GM21367 (cell line): ENCODE data around the gene KRT76.

Source experiments
- ATAC-seq: cut with Tn5 transposase; IDR thresholded peaks from one replicate; pipeline ENCODE4 v1.9.1; 2021; ENCODE audit not compliant: unreplicated experiment

Gene KRT76

GRCh38 chr12:52776913-52777395 lies at the start of gene KRT76:
Gene KRT76 (minus strand): TSS chr12:52777345. CDS start chr12:52777291, 54 bp downstream.
- no peak for ATAC-seq

DNA sequence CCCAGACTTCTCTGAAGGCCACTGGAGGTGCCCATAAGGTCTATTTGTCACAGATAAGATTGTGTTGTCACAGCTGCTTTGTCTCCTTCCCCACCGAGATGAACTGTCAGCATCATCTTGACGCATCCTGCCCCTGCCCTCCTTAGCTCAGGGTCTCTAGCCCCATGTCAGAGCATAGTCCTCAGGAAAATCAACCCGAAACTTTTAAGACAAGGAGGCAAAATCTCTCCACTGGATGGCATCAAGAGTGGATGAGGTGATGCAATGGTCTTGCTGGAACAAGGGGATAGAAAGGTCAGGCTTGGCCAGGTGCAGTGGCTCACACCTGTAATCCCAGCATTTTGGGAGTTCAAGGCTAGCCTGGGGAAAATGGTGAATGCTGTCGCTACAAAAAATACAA lies 48.8 kb upstream of the KRT76 start:
- ATAC-seq: no peak

- ATAC-seq: no peak
Observed at GRCh38 chr12:52824741-52825410, 47.7 kb upstream of the KRT76 start.

GRCh38 chr12:52823761-52824450 lies 46.8 kb upstream of the KRT76 start:
- no peak for ATAC-seq

- ATAC-seq: no peak
Observed at GRCh38 chr12:52822771-52823510, 45.8 kb upstream of the KRT76 start.

DNA sequence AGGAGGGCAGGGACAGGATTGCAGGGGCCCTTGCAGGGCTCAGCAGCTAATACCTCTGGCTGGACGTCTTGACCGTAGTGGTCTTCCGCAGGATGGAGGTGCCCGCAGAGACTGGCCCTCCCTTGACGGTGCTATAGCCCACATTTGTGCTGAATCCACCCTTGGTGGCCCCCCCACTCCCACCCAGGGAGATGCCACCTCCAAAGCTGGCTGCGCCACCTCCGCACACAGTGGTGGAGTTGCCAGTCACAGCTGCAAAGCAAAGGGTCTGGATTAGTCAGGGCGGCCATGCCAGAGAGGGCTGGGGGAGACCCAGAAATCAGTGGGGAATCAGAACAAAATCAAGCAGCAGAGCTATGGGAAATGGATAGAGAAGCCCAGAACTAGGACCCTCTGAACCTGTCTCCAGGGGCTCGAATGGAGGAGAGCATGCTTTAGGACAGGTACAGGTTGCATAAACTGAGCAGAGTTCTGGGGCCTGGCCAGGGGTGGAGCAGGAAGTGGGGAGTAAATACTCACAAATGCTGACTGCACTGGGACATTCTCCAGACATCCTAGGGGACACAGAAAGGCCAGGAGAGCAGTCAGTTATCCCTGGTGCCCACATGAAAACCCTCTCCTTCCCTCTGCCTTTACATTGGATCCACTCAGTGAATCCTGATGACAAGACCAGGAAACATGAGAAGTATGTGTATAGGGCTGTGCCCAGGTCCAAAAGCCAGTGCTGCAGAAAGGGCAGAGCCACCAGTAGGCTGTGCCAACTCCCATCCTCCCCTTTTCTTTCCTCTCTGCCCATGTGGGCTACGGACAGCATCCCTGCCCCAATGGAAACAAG lies 44.9 kb upstream of the KRT76 start:
- ATAC-seq: no peak

GRCh38 chr12:52821071-52821730 lies 44.1 kb upstream of the KRT76 start:
- no peak for ATAC-seq

GRCh38 chr12:52820521-52820920 lies 43.4 kb upstream of the KRT76 start:
- no peak for ATAC-seq

DNA sequence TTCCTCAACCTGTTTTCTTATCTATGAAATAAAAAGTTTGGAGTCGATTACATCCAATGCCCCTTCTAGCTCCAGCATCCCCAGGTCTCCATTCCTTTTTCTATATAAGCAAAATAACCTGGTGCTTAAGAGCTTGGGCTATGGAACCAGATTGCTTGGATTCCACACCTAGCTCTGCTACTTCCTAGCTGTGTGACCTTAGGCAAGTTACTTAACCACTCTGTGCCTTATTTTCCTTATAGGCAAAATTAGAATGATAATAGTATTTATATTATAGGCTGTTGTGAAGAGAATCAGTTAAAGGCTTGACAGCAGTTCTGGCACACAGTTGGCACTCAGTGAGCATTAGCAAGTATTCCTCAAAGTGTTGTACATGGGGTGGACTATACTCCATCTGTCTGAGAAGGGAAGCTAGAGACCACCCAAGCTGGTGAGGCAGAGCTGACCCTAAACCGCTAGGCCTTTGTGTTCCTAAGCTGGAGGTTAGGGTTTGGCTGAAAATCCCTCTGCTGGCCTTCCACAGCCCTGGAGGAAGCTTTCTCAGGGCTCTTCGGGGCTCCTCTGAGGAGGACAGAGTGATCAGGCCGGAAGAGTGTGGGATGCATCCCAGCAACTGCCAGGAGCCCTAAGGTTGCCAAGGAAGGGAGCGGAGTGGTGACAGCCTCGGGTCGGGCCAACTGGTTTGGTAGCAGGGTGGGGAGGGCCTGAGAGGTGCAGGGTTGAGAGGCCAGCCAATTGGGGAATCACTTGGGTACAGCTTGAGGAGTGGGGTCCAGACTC lies 42.8 kb upstream of the KRT76 start:
- ATAC-seq: no peak

GRCh38 chr12:52818887-52819420 lies 41.8 kb upstream of the KRT76 start:
- ATAC-seq: no peak

- ATAC-seq: no peak
Observed at GRCh38 chr12:52818388-52818787, 41.2 kb upstream of the KRT76 start.

GRCh38 chr12:52817699-52818238 lies 40.6 kb upstream of the KRT76 start:
- ATAC-seq: no peak

DNA sequence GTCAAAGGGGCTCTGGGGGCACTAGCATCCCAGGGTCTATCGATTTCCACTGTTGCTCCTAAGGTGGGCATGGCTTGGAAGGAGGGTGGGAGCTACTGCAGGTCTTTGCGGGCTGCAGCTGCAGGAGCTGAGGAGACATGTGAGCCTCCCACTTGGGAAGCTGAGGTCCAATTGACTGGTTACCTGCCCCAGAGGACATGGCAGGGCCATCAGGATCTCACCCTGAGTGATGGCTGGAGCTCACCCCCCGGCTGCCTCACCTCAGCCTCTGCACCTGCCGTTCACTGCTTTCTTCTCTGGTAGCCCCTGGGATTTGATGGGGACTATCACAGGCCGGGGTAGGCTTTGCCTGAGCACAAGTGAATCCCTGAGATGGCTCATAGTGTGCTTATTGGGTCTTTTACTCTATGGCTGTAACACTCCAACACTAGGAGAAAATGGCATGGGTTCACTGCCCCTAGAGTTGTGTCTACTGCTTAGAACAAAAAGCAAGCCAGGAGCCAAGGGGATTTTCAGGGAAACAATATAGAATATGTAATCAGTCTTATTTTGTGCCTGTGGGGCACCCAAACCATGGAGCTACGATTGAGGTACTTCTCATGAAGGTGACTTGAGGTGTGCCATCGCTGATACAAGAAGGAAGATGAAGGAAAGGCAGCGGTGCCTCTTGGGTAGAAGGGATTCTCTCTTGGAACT lies 40.0 kb upstream of the KRT76 start:
- no peak for ATAC-seq

DNA sequence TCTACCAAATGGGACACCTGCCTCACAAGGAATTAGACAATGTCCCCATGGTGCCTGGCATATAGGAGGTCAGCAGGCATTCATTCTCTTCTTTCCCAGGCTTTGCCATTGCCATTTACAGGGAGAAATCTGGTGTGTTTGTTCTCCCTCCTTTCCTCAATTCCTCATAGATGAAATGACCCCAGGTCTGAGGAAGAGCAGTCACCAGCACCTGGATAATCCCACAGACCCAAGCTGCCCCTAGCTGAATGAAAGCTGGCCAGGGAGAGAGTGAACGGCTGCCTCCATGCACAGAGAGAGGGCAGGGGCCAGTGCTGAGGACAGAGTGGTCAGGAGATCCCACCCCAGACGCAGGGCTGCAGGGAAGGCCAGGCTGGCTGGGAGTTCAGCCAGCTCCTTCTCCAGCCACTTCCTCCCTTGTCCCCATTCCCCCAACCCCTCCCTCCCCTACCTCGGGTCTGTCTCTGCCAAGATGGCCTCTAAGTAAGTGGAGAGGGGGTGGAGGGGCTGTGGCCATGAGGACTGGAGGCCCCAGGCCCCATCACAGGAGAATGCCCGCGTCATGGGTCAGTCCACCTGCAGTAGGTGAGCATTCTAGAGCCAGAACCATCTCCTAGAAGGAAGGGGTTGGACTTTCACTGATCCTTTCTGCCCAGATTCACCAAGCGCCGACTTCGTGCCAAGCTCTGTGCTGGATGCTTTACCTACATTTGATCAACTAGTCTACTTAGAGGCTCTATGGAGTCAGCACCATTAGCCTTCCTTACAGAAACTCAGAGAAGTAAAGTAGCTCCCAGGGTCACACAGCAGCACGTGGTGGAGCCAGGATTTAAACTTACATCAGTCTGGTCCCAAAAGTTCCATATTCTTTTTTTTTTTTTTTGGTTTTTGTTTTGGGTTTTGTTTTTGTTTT lies 38.8 kb upstream of the KRT76 start:
- ATAC-seq: no peak

- no peak for ATAC-seq
Observed at GRCh38 chr12:52815161-52815560, 38.0 kb upstream of the KRT76 start.

- ATAC-seq: no peak
Observed at GRCh38 chr12:52814710-52815155, 37.6 kb upstream of the KRT76 start.
